Pancreas (tissue), 10 donors: Measurements from ENCODE around the gene ZNF853. TPM values are rescaled to one million over a fixed set of nuclear protein-coding genes. Genes with fewer than 3 reads are reported as not detected.
"Not testable (repeated sequence)": the region's sequence is repeated elsewhere in the genome, so short reads cannot be mapped to it uniquely, and the experiment has no call there.

Experiments
- ATAC-seq, 4 donors: fragments of 200-7000 bp; cut with Tn5 transposase; one replicate each; pipeline versions ENCODE4 v1.8.0 to v1.9.1; 2020; ENCODE audit warnings: mild to moderate bottlenecking in 4 of 4, moderate library complexity in 4 of 4
- DNase-seq, 6 donors: peaks; one replicate each; pipeline ENCODE4 v3.0.0-alpha.2; 2020
- FAIRE-seq: peaks from 2 replicates; lab custom pipeline; 2012; peaks lifted over from hg19 to GRCh38; lab: Jason Lieb, UNC
- H3K27ac ChIP-seq, 4 donors: fragments of 200-600 bp; sonication (generic); 1 replicate in 3 of 4; 2 replicates in 1 of 4; pipeline versions ENCODE4 v1.5.0 to v1.8.0; 2020
- H3K27me3 ChIP-seq, 4 donors: fragments of 200-600 bp; one replicate each; pipeline ENCODE4 v1.8.0; 2021
- H3K36me3 ChIP-seq, 3 donors: fragments of 200-600 bp; sonication (generic) in 1 of 3; one replicate each; pipeline versions ENCODE4 v1.5.0 to v1.8.0; 2020 to 2021
- H3K4me1 ChIP-seq, 3 donors: fragments of 200-600 bp; one replicate each; pipeline ENCODE4 v1.8.0; 2021
- H3K4me3 ChIP-seq, 4 donors: fragments of 200-600 bp; sonication (generic) in 2 of 4; one replicate each; pipeline versions ENCODE4 v1.5.0 to v1.8.0; 2020 to 2021
- H3K9me3 ChIP-seq, 4 donors: fragments of 200-600 bp; one replicate each; pipeline ENCODE4 v1.8.0; 2021
- WGBS, 2 donors: extraction: QIAGEN DNeasy Blood & Tissue Kit; methylation state at CpG; one replicate each; pipeline ENCODE4 v1.1.7; 2013; 5-methylcytosine and 5-hydroxymethylcytosine counted together
- intact Hi-C, 3 donors: fragments of 100-400 bp; cut with DNase I; formaldehyde crosslinking; loops; one replicate each; pipeline versions ENCODE4 v1.11.1 to v1.14.2; 2022
- polyA plus RNA-seq, 2 donors: library from polyadenylated mRNA; stranded (reverse); fragments of 200-250 nt; gene quantifications; one replicate each; pipeline ENCODE4 v1.2.3, GENCODE V29; 2013
- total RNA-seq, 6 donors: library from RNA; stranded (reverse); fragmentation: NEBNext Ultra II Directional in 4 of 6; extraction: Animal tissue kit (Norgen Biotek cat#: 25700) in 4 of 6; gene quantifications; one replicate each; pipeline versions ENCODE4 v1.2.1 to v1.2.4, GENCODE V29; 2021 to 2023
- TF ChIP-seq, protein P1 (sequence below), 4 donors: fragments of 200-600 bp; sonication (generic) in 3 of 4; IDR thresholded peaks; one replicate each; pipeline versions ENCODE4 v1.5.0 to v1.8.0; 2021; ENCODE audit warnings: antibody characterized with exemption in 4 of 4
- donor health status: healthy with polysubstance abuse.
- donor health status: DM: no; HTN: no; CAD: no; lungs with moderate emphysema.
- donor health status: DM: no; HTN: no; CAD: no.
- donor health status: control.
- donor health status: control.
- donor health status: Bipolar disorder and iron deficiency.
- donor health status: DM: yes; HTN: yes; CAD: no.
- donor health status: DM: no; HTN: no; CAD: no.
- donor health status: DM: no; HTN: no; CAD: no.
- donor health status: DM: yes; HTN: yes; CAD: no.

Gene ZNF853
- total and polyA plus RNA-seq, 8 donors = 1.6 to 7.8 (median 5.1) TPM

- Histone ChIP-seq H3K36me3 (peaks cover 0 to 8% (median 0%) of the 10 kb centered on the region in 3 donors), H3K4me1 (no peaks in the 10 kb centered on the region), H3K4me3 (no peak overlapping the region), H3K27ac (no peak overlapping the region), H3K9me3 (no peaks in the 10 kb centered on the region), H3K27me3 (no peaks in the 10 kb centered on the region)
- intact Hi-C loops = no loop called here
- DNase-seq = no peak
- no peak for ATAC-seq
- FAIRE-seq = no peak
- TF ChIP-seq, protein P1, sequence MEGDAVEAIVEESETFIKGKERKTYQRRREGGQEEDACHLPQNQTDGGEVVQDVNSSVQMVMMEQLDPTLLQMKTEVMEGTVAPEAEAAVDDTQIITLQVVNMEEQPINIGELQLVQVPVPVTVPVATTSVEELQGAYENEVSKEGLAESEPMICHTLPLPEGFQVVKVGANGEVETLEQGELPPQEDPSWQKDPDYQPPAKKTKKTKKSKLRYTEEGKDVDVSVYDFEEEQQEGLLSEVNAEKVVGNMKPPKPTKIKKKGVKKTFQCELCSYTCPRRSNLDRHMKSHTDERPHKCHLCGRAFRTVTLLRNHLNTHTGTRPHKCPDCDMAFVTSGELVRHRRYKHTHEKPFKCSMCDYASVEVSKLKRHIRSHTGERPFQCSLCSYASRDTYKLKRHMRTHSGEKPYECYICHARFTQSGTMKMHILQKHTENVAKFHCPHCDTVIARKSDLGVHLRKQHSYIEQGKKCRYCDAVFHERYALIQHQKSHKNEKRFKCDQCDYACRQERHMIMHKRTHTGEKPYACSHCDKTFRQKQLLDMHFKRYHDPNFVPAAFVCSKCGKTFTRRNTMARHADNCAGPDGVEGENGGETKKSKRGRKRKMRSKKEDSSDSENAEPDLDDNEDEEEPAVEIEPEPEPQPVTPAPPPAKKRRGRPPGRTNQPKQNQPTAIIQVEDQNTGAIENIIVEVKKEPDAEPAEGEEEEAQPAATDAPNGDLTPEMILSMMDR (IDR thresholded peaks at IDR 0.05) = no peak
- WGBS, 2 donors = 78 to 85% methylated on average over 3 of the region's 3 CpGs
These were observed 8.8 kb downstream of the ZNF853 start for GRCh38 chr7:6624246-6624611.

DNA sequence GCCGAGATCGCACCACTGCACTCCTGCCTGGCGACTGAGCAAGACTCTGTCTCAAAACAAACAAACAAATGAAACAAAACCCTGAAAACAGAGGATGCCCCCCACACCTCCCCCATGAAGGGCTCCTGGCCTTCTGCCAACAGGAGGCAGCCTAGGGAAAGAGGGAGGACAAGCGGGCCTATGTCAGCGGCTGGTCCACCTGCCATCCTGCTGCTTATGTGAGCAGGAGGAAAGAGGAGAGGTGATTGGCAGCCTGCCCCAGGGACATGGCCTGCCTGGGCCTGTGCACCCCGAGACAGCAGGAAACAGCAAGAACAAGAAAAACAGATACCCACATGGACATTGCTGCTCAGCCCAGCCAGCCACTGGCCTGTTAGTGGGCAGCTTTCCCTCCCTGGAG is 12.6 kb downstream of the ZNF853 start:
- H3K4me1 ChIP-seq = no peaks in the 10 kb centered on the region
- TF ChIP-seq, protein P1 (IDR thresholded peaks at IDR 0.05) = no peak
- no peaks in the 10 kb centered on the region for H3K9me3 ChIP-seq
- no peaks in the 10 kb centered on the region for H3K36me3 ChIP-seq
- H3K27ac ChIP-seq = no peak overlapping the region
- DNase-seq (no peak), ATAC-seq (no peak), FAIRE-seq (no peak)
- no peaks in the 10 kb centered on the region for H3K27me3 ChIP-seq
- intact Hi-C loops = no loop called here
- WGBS, 2 donors = 85 to 93% methylated on average over 6 of the region's 6 CpGs
- no peak overlapping the region for H3K4me3 ChIP-seq

GRCh38 chr7:6630007-6630849 is 14.8 kb downstream of the ZNF853 start:
- TF ChIP-seq, protein P1 (IDR thresholded peaks at IDR 0.05) = no peak
- Histone ChIP-seq H3K27ac (no peak overlapping the region), H3K9me3 (no peaks in the 10 kb centered on the region), H3K27me3 (no peaks in the 10 kb centered on the region), H3K36me3 (no peaks in the 10 kb centered on the region), H3K4me1 (no peaks in the 10 kb centered on the region), H3K4me3 (no peak overlapping the region)
- no peak for DNase-seq
- no peak for ATAC-seq
- intact Hi-C loops = no loop called here
- FAIRE-seq = no peak
- 50 to 51% methylated on average over 11 of the region's 11 CpGs for WGBS, 2 donors

DNA sequence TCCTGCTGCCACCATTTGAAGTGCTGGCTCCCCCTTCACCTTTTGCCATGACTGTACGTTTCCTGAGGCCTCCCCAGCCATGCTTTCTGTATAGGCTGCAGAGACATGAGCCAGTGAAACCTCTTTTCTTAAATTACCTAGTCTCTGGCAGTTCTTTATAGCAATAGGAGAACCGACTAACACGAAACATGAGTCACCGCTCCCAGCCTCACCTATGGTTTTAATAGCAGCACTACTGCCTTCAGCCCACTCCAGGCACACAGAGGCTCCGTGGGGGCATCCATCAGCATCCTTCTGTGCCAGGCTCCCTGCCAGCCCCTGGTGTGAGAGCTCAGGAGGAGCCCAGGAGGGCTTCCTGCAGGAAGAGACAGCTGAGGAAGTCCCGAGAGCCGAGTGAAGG is 16.2 kb downstream of the ZNF853 start:
- H3K4me1 ChIP-seq = peaks cover 0 to 4% (median 3%) of the 10 kb centered on the region in 3 donors
- no peaks in the 10 kb centered on the region for H3K27me3 ChIP-seq
- 64 to 67% methylated on average over 7 of the region's 7 CpGs for WGBS, 2 donors
- H3K27ac ChIP-seq = no peak overlapping the region
- DNase-seq (no peak), FAIRE-seq (no peak), ATAC-seq (no peak)
- no peak overlapping the region for H3K4me3 ChIP-seq
- no peaks in the 10 kb centered on the region for H3K9me3 ChIP-seq
- no peaks in the 10 kb centered on the region for H3K36me3 ChIP-seq
- TF ChIP-seq, protein P1 (IDR thresholded peaks at IDR 0.05) = no peak
- intact Hi-C loops = no loop called here

GRCh38 chr7:6634021-6634420 is 18.6 kb downstream of the ZNF853 start:
- Histone ChIP-seq H3K27ac (no peak overlapping the region), H3K4me3 (no peak overlapping the region), H3K27me3 (no peaks in the 10 kb centered on the region), H3K9me3 (no peaks in the 10 kb centered on the region), H3K36me3 (no peaks in the 10 kb centered on the region), H3K4me1 (peaks cover 0 to 8% (median 3%) of the 10 kb centered on the region in 3 donors)
- TF ChIP-seq, protein P1 (IDR thresholded peaks at IDR 0.05) = no peak
- ATAC-seq (no peak), FAIRE-seq (no peak), DNase-seq (no peak)
- 68 to 75% methylated on average over 8 of the region's 8 CpGs for WGBS, 2 donors
- intact Hi-C loops = no loop called here

GRCh38 chr7:6634971-6635370 is 19.6 kb downstream of the ZNF853 start:
- intact Hi-C loops, FAIRE-seq, H3K27ac ChIP-seq: not testable (repeated sequence)

More at GRCh38 chr7:6634971-6635370, 19.6 kb downstream of the ZNF853 start:
- not testable (repeated sequence) for ATAC-seq, H3K4me3 ChIP-seq, H3K4me1 ChIP-seq, H3K9me3 ChIP-seq, H3K36me3 ChIP-seq, H3K27me3 ChIP-seq, DNase-seq
- 87 to 88% methylated on average over 5 of the region's 5 CpGs for WGBS, 2 donors
